Measurements from ENCODE around the gene ARHGEF33.
A peak's percentile ranks its signal among the peaks of the same experiment; 100 is the strongest.
"Not testable (repeated sequence)": the region's sequence is repeated elsewhere in the genome, so short reads cannot be mapped to it uniquely, and the experiment has no call there.

Gene ARHGEF33

GRCh38 chr2:38909872-38910271, 20.2 kb downstream of the ARHGEF33 start:
- DNase-seq (ENCODE audit: low read depth) = no peak

DNA sequence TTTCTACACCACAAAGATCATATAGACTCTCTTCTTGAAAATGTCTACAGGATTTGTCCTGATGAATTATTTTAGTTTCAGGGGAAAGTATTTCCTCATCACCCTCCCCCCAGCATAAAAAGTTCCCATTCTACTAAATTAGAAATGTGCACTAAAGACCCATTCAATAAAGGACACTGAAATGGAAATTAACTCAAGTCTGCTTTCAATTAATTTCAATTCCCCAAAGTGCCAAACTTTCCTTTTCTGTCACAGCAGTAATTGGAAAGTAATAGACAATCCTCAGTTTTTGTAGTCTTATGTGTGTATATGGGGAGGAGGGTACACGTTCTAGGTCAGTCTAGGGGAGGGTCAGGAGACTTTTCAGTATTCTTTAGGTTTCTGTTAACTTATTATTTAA, 21.5 kb downstream of the ARHGEF33 start:
- DNase-seq (ENCODE audit: low read depth) = no peak

GRCh38 chr2:38912619-38913018, 22.9 kb downstream of the ARHGEF33 start:
- no peak for DNase-seq (ENCODE audit: low read depth)

DNA sequence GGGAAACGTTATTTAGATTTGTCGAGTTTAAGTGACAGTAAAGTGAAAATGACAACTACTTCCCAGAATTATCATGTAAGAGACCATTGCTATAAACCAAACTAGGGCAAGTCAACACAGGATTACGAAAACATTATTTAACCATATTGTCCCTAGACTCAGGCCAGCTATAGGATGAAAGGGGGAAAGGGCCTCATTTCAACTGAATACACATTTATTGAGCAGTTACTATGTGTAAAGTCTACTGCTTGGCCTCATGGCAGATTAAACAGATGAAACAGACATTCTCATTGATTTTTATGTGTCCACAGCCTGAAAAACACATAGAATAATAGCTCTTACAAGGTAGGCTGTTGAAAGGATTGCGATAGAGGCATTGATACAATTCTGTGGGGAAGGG, 32.7 kb downstream of the ARHGEF33 start:
- DNase-seq (ENCODE audit: low read depth) = no peak

- DNase-seq (ENCODE audit: low read depth) = no peak
These were observed 33.2 kb downstream of the ARHGEF33 start for GRCh38 chr2:38922902-38923301.

- no peak for DNase-seq (ENCODE audit: low read depth)
These were observed 36.3 kb downstream of the ARHGEF33 start for GRCh38 chr2:38925982-38926381.

GRCh38 chr2:38930600-38930999, 40.9 kb downstream of the ARHGEF33 start:
- no peak for DNase-seq (ENCODE audit: low read depth)

- no peak for DNase-seq (ENCODE audit: low read depth)
These were observed 42.9 kb downstream of the ARHGEF33 start for GRCh38 chr2:38932586-38932985.

DNA sequence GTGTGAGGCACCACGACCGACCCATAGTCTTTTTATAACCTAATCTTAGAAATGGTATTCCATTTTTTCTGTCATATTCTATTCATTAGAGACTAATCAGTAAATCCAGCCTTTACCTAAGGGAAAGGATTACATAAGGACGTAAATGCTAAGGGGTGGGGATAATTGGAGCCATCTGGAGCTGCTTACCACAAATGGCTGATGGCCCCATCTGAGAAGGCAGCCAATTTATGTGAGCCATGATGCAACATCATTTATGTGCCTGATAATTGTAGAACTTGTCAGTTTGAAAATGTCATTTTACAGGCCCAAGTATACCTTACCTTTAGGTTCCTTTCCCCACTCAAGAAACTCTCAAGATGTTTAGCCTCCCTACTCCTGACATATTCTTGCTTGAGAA, 44.0 kb downstream of the ARHGEF33 start:
- DNase-seq (ENCODE audit: low read depth) = no peak

DNA sequence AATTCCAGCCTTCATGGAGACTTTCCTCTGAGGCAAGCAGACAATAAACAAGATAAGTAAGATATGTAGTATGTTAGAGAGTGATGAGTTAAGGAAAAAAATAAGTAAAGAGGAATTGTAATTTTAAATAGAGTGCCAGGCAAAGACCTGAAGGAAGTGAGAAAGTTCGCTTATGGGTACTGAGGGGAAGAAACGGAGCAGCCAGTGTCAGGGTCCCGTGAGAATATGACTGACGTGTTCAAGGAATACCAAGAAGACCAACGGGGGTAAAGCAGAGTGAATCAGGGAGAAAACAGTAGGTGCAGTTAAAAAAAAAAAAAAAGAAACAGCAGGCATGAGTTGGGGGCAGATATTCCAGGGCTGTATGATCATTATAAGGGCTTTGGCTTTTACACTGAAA, 45.1 kb downstream of the ARHGEF33 start:
- DNase-seq (ENCODE audit: low read depth) = no peak

- DNase-seq (ENCODE audit: low read depth) = no peak
These were observed 46.0 kb downstream of the ARHGEF33 start for GRCh38 chr2:38935568-38936172.

GRCh38 chr2:38936516-38936915, 46.8 kb downstream of the ARHGEF33 start:
- not testable (repeated sequence) for DNase-seq (ENCODE audit: low read depth)

DNA sequence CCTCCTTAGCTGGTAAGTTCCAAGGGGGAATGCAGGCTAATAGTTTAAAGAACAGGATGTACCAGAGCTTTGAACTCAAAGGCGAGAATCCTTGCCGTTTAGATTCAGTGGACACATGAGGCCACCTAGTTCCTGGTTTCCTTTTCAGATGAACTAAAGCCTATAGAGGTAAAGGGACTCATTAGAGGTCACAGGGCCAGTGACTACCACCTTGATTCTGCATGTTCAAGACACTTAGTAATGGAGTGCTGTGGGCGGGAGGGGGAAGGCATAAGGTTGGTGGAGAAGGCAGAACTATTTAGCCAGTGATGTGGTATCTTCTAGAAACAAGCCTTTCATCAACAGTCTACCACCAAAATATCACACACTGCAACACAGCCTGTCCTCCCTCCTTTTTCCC, 47.9 kb downstream of the ARHGEF33 start:
- DNase-seq (ENCODE audit: low read depth) = no peak

GRCh38 chr2:38940746-38941145, 51.1 kb downstream of the ARHGEF33 start:
- no peak for DNase-seq (ENCODE audit: low read depth)

- no peak for DNase-seq (ENCODE audit: low read depth)
These were observed 54.1 kb downstream of the ARHGEF33 start for GRCh38 chr2:38943784-38944183.

DNA sequence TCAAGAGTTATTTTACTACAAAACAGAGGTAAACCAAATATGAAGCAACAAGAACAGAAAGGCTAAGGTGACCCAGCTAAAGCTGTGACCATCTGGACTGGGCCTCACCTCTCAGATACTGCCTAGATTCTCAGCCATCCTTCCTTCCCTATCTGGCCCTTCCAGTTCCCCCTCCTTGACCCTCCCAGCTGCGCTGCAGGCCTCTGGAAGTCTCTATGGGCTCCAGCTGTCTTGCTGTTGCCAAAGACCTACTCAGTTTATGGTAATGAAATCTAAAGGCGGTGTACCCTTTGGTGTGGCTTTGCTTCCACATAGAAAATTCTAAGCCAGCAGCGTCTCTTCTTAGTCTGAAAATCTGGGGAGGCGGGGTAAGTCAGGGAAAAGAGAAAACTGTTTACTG, 55.7 kb downstream of the ARHGEF33 start:
- DNase-seq (ENCODE audit: low read depth) = no peak

- DNase-seq (ENCODE audit: low read depth) = no peak
These were observed 56.2 kb downstream of the ARHGEF33 start for GRCh38 chr2:38945911-38946310.

DNA sequence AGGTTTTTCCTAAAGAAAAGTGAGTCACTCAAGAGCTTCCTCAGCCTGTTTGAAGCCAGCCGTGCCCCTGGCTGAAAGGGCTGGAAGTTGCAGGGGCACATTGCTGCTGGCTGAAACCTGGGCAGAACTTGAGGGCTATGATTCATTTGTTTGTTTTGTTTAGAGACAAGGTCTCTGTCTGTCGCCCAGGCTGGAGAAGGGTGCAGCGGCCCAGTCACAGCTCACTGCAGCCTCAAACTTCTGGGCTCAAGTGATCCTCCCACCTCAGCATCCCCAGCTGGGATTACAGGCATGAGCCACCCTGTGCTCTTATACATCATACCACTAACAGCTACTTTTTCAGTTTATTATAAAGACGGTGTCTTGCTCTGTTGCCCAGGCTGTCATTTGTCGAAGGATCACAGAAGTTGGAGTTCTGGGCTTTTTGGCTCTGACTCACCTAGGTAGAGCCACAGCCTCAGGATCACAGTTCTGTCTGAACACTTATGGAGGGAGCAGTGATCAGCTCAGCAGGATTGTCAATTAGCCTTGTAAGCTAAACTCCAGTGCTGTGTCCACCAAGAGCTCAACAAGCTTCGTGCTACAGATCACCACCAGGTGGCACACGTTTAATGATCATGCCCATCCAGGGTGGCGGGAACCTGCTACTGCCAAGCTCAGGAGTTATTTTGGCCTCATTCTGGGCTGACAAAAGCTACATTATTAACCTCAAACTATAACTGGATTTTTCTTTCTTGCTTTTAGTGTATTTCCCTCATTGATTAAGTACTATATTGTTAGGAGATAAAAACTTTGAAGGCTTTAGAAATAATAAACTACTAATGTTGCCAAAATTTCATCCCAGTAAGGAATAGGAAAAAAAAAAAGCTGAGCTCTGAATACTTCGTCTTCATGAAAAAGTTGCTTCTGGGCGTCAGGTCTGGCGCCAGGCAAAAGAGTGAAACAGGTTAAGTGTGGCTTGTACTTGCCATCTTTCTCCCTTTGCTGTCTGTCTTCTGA, 57.9 kb downstream of the ARHGEF33 start:
- peak; percentile 41 for DNase-seq (ENCODE audit: low read depth)

GRCh38 chr2:38948387-38948882, 58.8 kb downstream of the ARHGEF33 start:
- DNase-seq (ENCODE audit: low read depth) = no peak

- no peak for DNase-seq (ENCODE audit: low read depth)
These were observed 59.3 kb downstream of the ARHGEF33 start for GRCh38 chr2:38948995-38949394.

- DNase-seq (ENCODE audit: low read depth) = no peak
These were observed 62.1 kb downstream of the ARHGEF33 start for GRCh38 chr2:38951766-38952165.

DNA sequence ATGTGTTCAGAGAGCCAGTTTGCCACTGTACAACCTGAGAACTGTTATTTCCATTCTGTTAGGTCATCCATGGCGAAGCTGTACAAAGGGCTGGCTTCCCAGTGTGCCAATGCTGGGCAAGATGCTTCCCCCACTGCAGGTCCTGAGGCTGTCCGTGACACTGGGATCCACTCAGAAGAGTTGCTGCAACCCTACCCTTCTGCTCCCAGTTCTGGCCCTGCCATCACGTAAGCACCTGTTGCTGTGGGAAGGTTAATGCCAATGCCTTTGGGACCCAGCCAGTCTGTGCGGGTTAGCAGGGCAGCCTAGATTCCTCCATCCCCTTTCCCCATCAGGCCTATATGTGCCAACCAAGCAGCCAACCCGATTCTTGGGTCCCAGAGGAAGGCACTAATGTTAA, 68.3 kb downstream of the ARHGEF33 start:
- DNase-seq (ENCODE audit: low read depth) = no peak

DNA sequence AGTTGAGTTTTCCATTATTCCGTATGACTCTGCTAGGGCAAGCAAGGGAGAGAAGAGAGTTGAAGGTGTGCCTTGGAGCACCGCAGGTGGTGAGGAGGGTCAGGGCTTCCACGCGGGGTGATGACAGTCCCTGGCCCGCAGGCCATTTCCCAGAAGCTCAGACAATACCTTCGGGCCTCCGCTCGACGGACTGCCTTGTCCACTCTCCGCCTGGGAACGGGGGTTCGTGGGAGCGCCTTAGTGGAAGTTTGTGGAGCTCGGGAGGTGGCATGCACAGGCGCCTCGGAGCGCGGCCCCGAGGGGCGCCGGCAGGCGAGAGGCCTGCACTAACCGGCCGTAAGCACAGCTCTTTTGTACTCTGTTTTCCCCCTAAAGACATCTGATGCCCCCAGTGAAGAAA, 69.8 kb downstream of the ARHGEF33 start:
- DNase-seq (ENCODE audit: low read depth) = no peak

Measured in T follicular helper cell (primary cell).